OCI-LY1 (cell line): Measurements from ENCODE around the gene BMPR1B.

Experiments used
- CTCF ChIP-seq: fragments of 200-600 bp; sonication (generic), shearing (Covaris generic); IDR thresholded peaks from 2 replicates; pipeline ENCODE4 v1.5.1; 2017; ENCODE audit warnings: mild to moderate bottlenecking, antibody characterized with exemption, low read length, moderate library complexity, mixed read lengths
- EZH2 ChIP-seq: fragments of 200-600 bp; sonication (generic), shearing (Covaris generic); IDR thresholded peaks from 2 replicates; pipeline ENCODE4 v1.8.0; 2017; ENCODE audit warnings: borderline replicate concordance, mixed run types, mild to moderate bottlenecking, antibody characterized with exemption, low read length, moderate library complexity, mixed read lengths

- TF ChIP-seq CTCF = no peak
- TF ChIP-seq EZH2 = no peak
Observed at GRCh38 chr4:94961420-94961819, 203.7 kb downstream of the BMPR1B start.
